Loucy (cell line): ENCODE measurements around the gene ISM1.

Source experiments
- EZH2phosphoT487 ChIP-seq: fragments of 200-600 bp; IDR thresholded peaks from 2 replicates; pipeline ENCODE4 v1.6.1; 2018; ENCODE audit warnings: antibody characterized with exemption, mild to moderate bottlenecking, moderate library complexity, borderline replicate concordance
- TF ChIP-seq, protein P1 (sequence below): fragments of 200-600 bp; sonication (generic); conservative IDR thresholded peaks from 2 replicates; pipeline ENCODE4 v1.5.1; 2014; ENCODE audit warnings: mild to moderate bottlenecking, antibody characterized with exemption, low read length

DNA sequence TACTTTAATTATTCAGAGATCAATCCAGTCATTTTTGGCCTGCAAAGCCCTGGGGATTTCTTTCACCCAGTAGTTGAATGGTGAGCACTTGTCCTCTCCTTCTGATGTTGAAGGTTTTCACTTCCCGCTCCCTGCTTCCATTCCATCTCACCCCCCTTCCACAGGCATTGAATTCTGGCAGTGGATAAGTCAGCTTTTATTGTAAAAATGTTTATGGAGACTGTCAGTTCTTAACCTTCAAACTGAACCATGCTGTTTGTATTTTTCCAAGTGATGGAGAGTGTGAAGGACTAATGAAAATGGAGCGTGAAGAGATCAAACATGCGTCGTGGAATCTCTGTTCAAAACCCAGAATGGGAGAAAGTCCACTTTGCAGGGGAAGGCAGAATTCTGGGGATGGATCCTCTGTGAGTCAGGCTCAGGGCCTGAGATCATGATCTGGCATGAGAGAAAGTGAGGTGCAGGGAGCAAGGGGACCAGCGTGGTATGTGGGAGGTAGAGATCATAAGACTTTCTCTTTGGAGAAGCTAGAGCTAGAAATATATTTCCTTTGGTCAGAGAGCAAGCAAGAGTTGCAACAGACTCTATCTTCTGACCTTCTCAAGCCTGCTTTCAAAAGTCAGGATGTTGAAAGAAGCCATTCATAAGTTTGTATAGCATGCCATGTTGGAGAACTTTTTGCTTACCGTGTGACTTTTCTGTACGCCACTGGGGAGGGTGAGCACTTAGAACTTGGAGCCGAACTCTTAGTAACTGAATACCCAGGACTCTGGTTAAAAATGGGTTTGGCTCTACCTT lies 30.2 kb downstream of the ISM1 start:
- TF ChIP-seq, protein P1, sequence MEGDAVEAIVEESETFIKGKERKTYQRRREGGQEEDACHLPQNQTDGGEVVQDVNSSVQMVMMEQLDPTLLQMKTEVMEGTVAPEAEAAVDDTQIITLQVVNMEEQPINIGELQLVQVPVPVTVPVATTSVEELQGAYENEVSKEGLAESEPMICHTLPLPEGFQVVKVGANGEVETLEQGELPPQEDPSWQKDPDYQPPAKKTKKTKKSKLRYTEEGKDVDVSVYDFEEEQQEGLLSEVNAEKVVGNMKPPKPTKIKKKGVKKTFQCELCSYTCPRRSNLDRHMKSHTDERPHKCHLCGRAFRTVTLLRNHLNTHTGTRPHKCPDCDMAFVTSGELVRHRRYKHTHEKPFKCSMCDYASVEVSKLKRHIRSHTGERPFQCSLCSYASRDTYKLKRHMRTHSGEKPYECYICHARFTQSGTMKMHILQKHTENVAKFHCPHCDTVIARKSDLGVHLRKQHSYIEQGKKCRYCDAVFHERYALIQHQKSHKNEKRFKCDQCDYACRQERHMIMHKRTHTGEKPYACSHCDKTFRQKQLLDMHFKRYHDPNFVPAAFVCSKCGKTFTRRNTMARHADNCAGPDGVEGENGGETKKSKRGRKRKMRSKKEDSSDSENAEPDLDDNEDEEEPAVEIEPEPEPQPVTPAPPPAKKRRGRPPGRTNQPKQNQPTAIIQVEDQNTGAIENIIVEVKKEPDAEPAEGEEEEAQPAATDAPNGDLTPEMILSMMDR: no peak
- no peak for TF ChIP-seq EZH2phosphoT487
